ENCODE measurements around the gene VPS18. TPM values are rescaled to one million over a fixed set of nuclear protein-coding genes. Genes with fewer than 3 reads are reported as not detected.

Gene VPS18
- total RNA-seq, 2 donors from 2014 or later, result 26.6 to 29.0 TPM

DNA sequence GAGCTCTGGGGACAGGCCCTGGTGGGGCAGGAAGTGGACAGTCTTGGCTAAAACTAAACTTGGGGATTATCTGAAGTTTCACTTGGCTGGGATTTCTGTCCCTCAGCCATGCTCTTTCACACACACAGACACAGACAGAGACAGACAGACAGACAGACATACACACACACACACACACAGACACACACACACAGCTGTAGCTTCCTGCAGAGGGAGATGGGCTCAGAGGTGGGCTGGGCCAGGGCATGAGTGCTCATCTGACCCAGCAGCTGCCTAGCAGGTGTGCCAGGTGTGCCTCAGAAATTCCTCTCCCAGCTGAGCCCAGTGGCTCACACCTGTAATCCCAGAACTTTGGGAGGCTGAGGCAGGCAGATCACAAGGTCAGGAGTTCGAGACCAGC, 23.5 kb upstream of the VPS18 start:
- no peak overlapping the region for H3K27ac ChIP-seq (ENCODE audit: low read depth, low read length)
- H3K9ac ChIP-seq (ENCODE audit: extremely low read depth, low read length, poor library complexity, severe bottlenecking), result no peak overlapping the region
- H3K4me3 ChIP-seq (ENCODE audit: low read length), result no peak overlapping the region
- no peaks in the 10 kb centered on the region for H3K9me3 Mint-ChIP-seq
- 100% methylated on average over 1 of the region's 1 CpG; no CpG with 5 or more reads in 1 of the 2 experiments for WGBS, 2 experiments (ENCODE audit: insufficient coverage in 1 of 2, insufficient read length in 1 of 2)
- no peaks in the 10 kb centered on the region for H3K4me1 ChIP-seq (ENCODE audit: control insufficient read depth, insufficient read depth, low read length)
- no peaks in the 10 kb centered on the region for H3K36me3 ChIP-seq (ENCODE audit: control insufficient read depth, insufficient read depth, low read length)
- H3K4me3 Mint-ChIP-seq, result no peak overlapping the region
- TF ChIP-seq CTCF (conservative IDR thresholded peaks at IDR 0.05), result no peak
- no peaks in the 10 kb centered on the region for H3K9me3 ChIP-seq (ENCODE audit: control insufficient read depth, low read length)
- no peaks in the 10 kb centered on the region for H3K36me3 Mint-ChIP-seq (ENCODE audit: low read depth)
- H3K4me1 Mint-ChIP-seq, result peaks cover 20% of the 10 kb centered on the region
- no peak for DNase-seq
- no peak overlapping the region for H3K27ac Mint-ChIP-seq
- H3K27me3 Mint-ChIP-seq (ENCODE audit: insufficient read depth), result peaks cover 5% of the 10 kb centered on the region
- peaks cover 6% of the 10 kb centered on the region for H3K27me3 ChIP-seq (ENCODE audit: control insufficient read depth, insufficient read depth, low read length, poor library complexity, severe bottlenecking)

GRCh38 chr15:40871749-40872617, 22.3 kb upstream of the VPS18 start:
- Histone ChIP-seq H3K4me1 (ENCODE audit: control insufficient read depth, insufficient read depth, low read length) (no peaks in the 10 kb centered on the region), H3K27ac (ENCODE audit: low read depth, low read length) (no peak overlapping the region), H3K9me3 (ENCODE audit: control insufficient read depth, low read length) (no peaks in the 10 kb centered on the region), H3K9ac (ENCODE audit: extremely low read depth, low read length, poor library complexity, severe bottlenecking) (no peak overlapping the region), H3K27me3 (ENCODE audit: control insufficient read depth, insufficient read depth, low read length, poor library complexity, severe bottlenecking) (peaks cover 6% of the 10 kb centered on the region), H3K36me3 (ENCODE audit: control insufficient read depth, insufficient read depth, low read length) (no peaks in the 10 kb centered on the region), H3K4me3 (ENCODE audit: low read length) (no peak overlapping the region)
- H3K4me3 Mint-ChIP-seq, result peak overlapping the region; percentile 6
- H3K36me3 Mint-ChIP-seq (ENCODE audit: low read depth), result no peaks in the 10 kb centered on the region
- WGBS, 2 experiments (ENCODE audit: insufficient coverage in 1 of 2, insufficient read length in 1 of 2), result 81 to 89% methylated on average over 9 to 13 of the region's 13 CpGs
- peak; percentile 90 for DNase-seq
- peak overlapping the region; percentile 86 for H3K27ac Mint-ChIP-seq
- peaks cover 3% of the 10 kb centered on the region for H3K27me3 Mint-ChIP-seq (ENCODE audit: insufficient read depth)
- H3K4me1 Mint-ChIP-seq, result peaks cover 20% of the 10 kb centered on the region
- no peaks in the 10 kb centered on the region for H3K9me3 Mint-ChIP-seq
- no peak for TF ChIP-seq CTCF (conservative IDR thresholded peaks at IDR 0.05)

- Histone ChIP-seq H3K4me3 (ENCODE audit: low read length) (peak overlapping the region; percentile 75), H3K27me3 (ENCODE audit: control insufficient read depth, insufficient read depth, low read length, poor library complexity, severe bottlenecking) (peaks cover 6% of the 10 kb centered on the region), H3K9ac (ENCODE audit: extremely low read depth, low read length, poor library complexity, severe bottlenecking) (no peak overlapping the region), H3K36me3 (ENCODE audit: control insufficient read depth, insufficient read depth, low read length) (no peaks in the 10 kb centered on the region), H3K9me3 (ENCODE audit: control insufficient read depth, low read length) (no peaks in the 10 kb centered on the region), H3K27ac (ENCODE audit: low read depth, low read length) (no peak overlapping the region), H3K4me1 (ENCODE audit: control insufficient read depth, insufficient read depth, low read length) (no peaks in the 10 kb centered on the region)
- TF ChIP-seq CTCF (conservative IDR thresholded peaks at IDR 0.05), result no peak
- H3K36me3 Mint-ChIP-seq (ENCODE audit: low read depth), result no peaks in the 10 kb centered on the region
- peaks cover 20% of the 10 kb centered on the region for H3K4me1 Mint-ChIP-seq
- no peaks in the 10 kb centered on the region for H3K9me3 Mint-ChIP-seq
- WGBS, 2 experiments (ENCODE audit: insufficient coverage in 1 of 2, insufficient read length in 1 of 2), result 78 to 81% methylated on average over 18 to 33 of the region's 33 CpGs
- H3K27me3 Mint-ChIP-seq (ENCODE audit: insufficient read depth), result peaks cover 3% of the 10 kb centered on the region
- H3K27ac Mint-ChIP-seq, result no peak overlapping the region
- DNase-seq, result peak; percentile 56
- H3K4me3 Mint-ChIP-seq, result peak overlapping the region; percentile 62
These were observed 21.2 kb upstream of the VPS18 start for GRCh38 chr15:40872791-40873693.

All from endodermal cell (in vitro differentiated cells).